Prostate gland (tissue), 2 donors: ENCODE measurements around the gene EIPR1.

Source experiments
- CTCF ChIP-seq, 4 experiments: fragments of 200-600 bp in 2 of 4; fragments of 450-650 bp in 2 of 4; sonication (generic) in 2 of 4; IDR thresholded peaks; 1 replicate in 3 of 4; 2 replicates in 1 of 4; pipeline ENCODE4 v1.5.1; 2016 to 2019; ENCODE audit warnings: antibody characterized with exemption in 4 of 4, mild to moderate bottlenecking in 2 of 4, moderate library complexity in 2 of 4
- POLR2AphosphoS5 ChIP-seq: sonication (generic); formaldehyde crosslinking; IDR thresholded peaks from one replicate; pipeline ENCODE4 v1.6.1; 2017; ENCODE audit warnings: antibody characterized with exemption

GRCh38 chr2:3214806-3215404 lies 162.7 kb downstream of the EIPR1 start:
- no peak for TF ChIP-seq CTCF (IDR thresholded peaks at IDR 0.05)
- TF ChIP-seq POLR2AphosphoS5, result no peak
